Lung (tissue), 16 donors: ENCODE data around the gene JKAMP. TPM values are rescaled to one million over a fixed set of nuclear protein-coding genes. Genes with fewer than 3 reads are reported as not detected.

Source experiments
- ATAC-seq: fragments of 200-7000 bp; cut with Tn5 transposase; one replicate; pipeline ENCODE4 v1.9.1; 2020; ENCODE audit warnings: moderate number of reproducible peaks; ENCODE audit not compliant: insufficient read depth, low FRiP score
- DNase-seq, 3 donors: peaks; one replicate each; pipeline ENCODE4 v3.0.0-alpha.2; 2013 to 2017
- H3K27ac ChIP-seq, 2 donors: one replicate each; pipeline ENCODE4 v1.5.1; 2013; ENCODE audit warnings: mild to moderate bottlenecking in 2 of 2, moderate library complexity in 2 of 2, control low read depth in 1 of 2, inconsistent platforms in 1 of 2, low read depth in 1 of 2, low read length in 1 of 2
- H3K27me3 ChIP-seq, 3 donors: one replicate each; pipeline ENCODE4 v1.5.1; 2013; ENCODE audit warnings: low read length in 2 of 3; ENCODE audit not compliant: control insufficient read depth in 3 of 3, insufficient read depth in 3 of 3
- H3K36me3 ChIP-seq, 4 donors: one replicate each; pipeline ENCODE4 v1.5.1; 2013; ENCODE audit warnings: low read length in 4 of 4, mild to moderate bottlenecking in 1 of 4, moderate library complexity in 1 of 4; ENCODE audit not compliant: control insufficient read depth in 4 of 4, insufficient read depth in 4 of 4
- H3K4me1 ChIP-seq, 5 donors: one replicate each; pipeline ENCODE4 v1.5.1; 2013; ENCODE audit warnings: low read length in 5 of 5, mild to moderate bottlenecking in 2 of 5, moderate library complexity in 1 of 5; ENCODE audit not compliant: control insufficient read depth in 5 of 5, insufficient read depth in 5 of 5
- H3K4me3 ChIP-seq: one replicate; pipeline ENCODE4 v1.5.1; 2013; ENCODE audit warnings: mild to moderate bottlenecking, control low read depth, moderate library complexity
- H3K9ac ChIP-seq, 2 donors: one replicate each; pipeline ENCODE4 v1.5.1; 2013; ENCODE audit warnings: low read length in 2 of 2, control low read depth in 1 of 2; ENCODE audit not compliant: insufficient read depth in 1 of 2
- H3K9me3 ChIP-seq, 4 donors: one replicate each; pipeline ENCODE4 v1.5.1; 2013; ENCODE audit warnings: low read length in 3 of 4, mild to moderate bottlenecking in 1 of 4, moderate library complexity in 1 of 4; ENCODE audit not compliant: control insufficient read depth in 4 of 4, insufficient read depth in 3 of 4
- WGBS, 2 donors: extraction: QIAGEN DNeasy Blood & Tissue Kit; methylation state at CpG; one replicate each; pipeline ENCODE4 v1.1.7; 2013; 5-methylcytosine and 5-hydroxymethylcytosine counted together
- long read RNA-seq, 5 donors: transcript quantifications; one replicate each; lab custom pipeline, GENCODE V29; 2026
- polyA plus RNA-seq, 2 donors: library from polyadenylated mRNA; stranded (reverse); fragments of 200-250 nt; gene quantifications; one replicate each; pipeline ENCODE4 v1.2.1, GENCODE V29; 2013
- total RNA-seq, 2 donors: library from RNA; depleted of rRNA in 1 of 2; stranded (reverse); fragments of >200 nt in 1 of 2; gene quantifications; one replicate each; pipeline ENCODE4 v1.2.1, GENCODE V29; 2014 to 2021
- TF ChIP-seq, protein P1 (sequence below): IDR thresholded peaks from 2 replicates; pipeline ENCODE4 v1.5.1; 2012; ENCODE audit warnings: mild to moderate bottlenecking; ENCODE audit errors: control extremely low read depth, extremely low read depth
- donor health status: control.
- donor health status: control.
- donor health status: Bipolar disorder and iron deficiency.
- donor health status: healthy.
- donor health status: DM: yes; HTN: yes; CAD: no.

The JKAMP gene
- total RNA-seq (100 to 1,000 TPM in 1 of 2 donors, 10 to 100 TPM in 1; 33.0 to 111 TPM), polyA plus RNA-seq (10 to 100 TPM; 21.8 to 44.3 TPM)
- long read RNA-seq, donor 1, transcript JKAMP-203 (7 exons, 1,636 nt) = minor isoform, 6 of 33 reads
- long read RNA-seq, donor 1, transcript JKAMP-201 (7 exons, 1,726 nt) = major isoform, 18 of 33 reads
- long read RNA-seq, donor 1, partial matches to known transcripts = 0 of 33 reads
- long read RNA-seq, donor 1, other reads (novel, unspliced or antisense) = 0 of 33 reads
- long read RNA-seq, donor 2, transcript JKAMP-201 (7 exons, 1,726 nt) = major isoform, 5 of 20 reads
- long read RNA-seq, donor 2, partial matches to known transcripts = 8 of 20 reads
- long read RNA-seq, donor 2, other reads (novel, unspliced or antisense) = 0 of 20 reads
- long read RNA-seq, donor 3, partial matches to known transcripts = 0 of 9 reads
- long read RNA-seq, donor 3, other reads (novel, unspliced or antisense) = 0 of 9 reads
- long read RNA-seq, donor 4, partial matches to known transcripts = 6 of 15 reads
- long read RNA-seq, donor 4, other reads (novel, unspliced or antisense) = 0 of 15 reads
- long read RNA-seq, donor 5, transcript JKAMP-205 (2 exons, 569 nt) = minor isoform, 5 of 46 reads
- long read RNA-seq, donor 5, transcript JKAMP-214 (6 exons, 2,302 nt) = minor isoform, 5 of 46 reads
- long read RNA-seq, donor 5, transcript JKAMP-201 (7 exons, 1,726 nt) = major isoform, 10 of 46 reads
- long read RNA-seq, donor 5, partial matches to known transcripts = 18 of 46 reads
- long read RNA-seq, donor 5, other reads (novel, unspliced or antisense) = 0 of 46 reads

DNA sequence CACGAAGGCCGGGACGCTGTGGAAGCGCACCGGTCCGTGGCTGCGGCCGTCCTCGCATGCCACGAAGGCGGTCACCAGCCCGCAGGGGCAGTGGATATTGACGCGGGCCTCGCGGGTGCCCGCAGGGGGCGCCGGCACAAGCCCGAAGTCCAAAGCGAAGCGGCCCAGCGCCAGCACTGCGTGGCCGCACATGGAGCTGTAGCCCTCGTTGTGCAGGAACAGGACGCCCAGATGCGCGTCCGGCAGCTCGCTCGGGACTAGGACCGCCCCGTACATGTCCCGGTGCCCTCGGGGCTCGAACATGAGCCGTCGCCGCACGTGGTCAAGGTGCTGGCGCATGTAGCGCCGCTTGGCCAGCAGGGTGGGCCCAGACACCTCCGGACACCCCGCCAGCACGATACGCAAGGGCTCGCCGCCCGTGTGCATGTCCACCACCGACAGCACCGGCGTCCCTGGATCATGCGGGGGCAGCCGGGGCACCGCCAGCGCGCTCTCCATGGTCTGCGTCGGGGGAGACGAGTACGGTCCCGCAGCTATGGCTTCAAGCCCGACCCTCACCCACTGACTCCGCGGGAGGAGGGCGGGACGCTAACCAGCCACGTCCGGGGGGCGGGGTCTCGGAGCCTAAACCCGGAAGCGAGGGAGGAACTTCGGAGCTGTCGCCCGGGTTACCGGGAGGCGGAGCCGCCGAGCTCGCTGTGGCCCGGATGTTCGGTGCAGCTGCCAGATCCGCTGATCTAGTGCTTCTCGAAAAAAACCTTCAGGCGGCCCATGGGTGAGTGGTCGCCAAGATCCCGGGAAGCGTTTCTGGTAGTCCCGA is at the start of gene JKAMP, which contains the start of gene L3HYPDH:
JKAMP (plus strand) TSS at position 699 of the 820 bp plus-strand sequence; CDS start at position 772, 73 bp downstream.
L3HYPDH (minus strand) TSS at position 590 of the 820 bp plus-strand sequence; CDS start at position 498, 92 bp downstream.
- TF ChIP-seq, protein P1, sequence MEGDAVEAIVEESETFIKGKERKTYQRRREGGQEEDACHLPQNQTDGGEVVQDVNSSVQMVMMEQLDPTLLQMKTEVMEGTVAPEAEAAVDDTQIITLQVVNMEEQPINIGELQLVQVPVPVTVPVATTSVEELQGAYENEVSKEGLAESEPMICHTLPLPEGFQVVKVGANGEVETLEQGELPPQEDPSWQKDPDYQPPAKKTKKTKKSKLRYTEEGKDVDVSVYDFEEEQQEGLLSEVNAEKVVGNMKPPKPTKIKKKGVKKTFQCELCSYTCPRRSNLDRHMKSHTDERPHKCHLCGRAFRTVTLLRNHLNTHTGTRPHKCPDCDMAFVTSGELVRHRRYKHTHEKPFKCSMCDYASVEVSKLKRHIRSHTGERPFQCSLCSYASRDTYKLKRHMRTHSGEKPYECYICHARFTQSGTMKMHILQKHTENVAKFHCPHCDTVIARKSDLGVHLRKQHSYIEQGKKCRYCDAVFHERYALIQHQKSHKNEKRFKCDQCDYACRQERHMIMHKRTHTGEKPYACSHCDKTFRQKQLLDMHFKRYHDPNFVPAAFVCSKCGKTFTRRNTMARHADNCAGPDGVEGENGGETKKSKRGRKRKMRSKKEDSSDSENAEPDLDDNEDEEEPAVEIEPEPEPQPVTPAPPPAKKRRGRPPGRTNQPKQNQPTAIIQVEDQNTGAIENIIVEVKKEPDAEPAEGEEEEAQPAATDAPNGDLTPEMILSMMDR = peak; percentile 18
- H3K27ac ChIP-seq = peak within 1 kb of the TSS; percentile 95 to 99
- WGBS, 2 donors = 0 to 1% methylated on average over 87 to 92 of the region's 92 CpGs
- H3K9me3 ChIP-seq = no peaks in the 10 kb centered on the region
- no peaks in the 10 kb centered on the region for H3K27me3 ChIP-seq
- peak within 1 kb of the TSS; percentile 84 to 98 for H3K9ac ChIP-seq
- peak within 1 kb of the TSS; percentile 93 for H3K4me3 ChIP-seq
- peaks cover 0 to 21% (median 9%) of the 10 kb centered on the region in 4 donors for H3K36me3 ChIP-seq
- DNase-seq (peak; percentile 98 to 99 (median 99)), ATAC-seq (peak; percentile 96)
- peaks cover 7 to 39% (median 19%) of the 10 kb centered on the region in 5 donors for H3K4me1 ChIP-seq

DNA sequence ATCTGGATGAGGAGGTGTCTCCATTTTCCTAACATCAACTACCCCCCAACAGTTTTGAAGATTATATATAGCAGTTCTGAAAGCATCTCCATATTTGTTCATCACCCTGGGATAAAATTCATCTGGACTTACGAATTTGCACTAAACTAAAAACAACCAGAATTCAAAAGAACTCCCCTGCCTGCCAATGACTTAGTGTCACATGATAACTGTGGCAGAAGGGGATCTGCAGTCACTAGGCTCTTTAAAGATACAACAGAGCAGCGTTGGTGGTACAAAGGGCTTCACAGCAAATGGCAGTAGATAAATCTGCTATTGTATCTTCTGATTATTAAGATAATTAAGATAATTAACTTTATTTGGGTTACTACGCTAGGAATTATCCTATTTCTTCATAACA is 49.2 kb upstream of the JKAMP start:
- ATAC-seq (no peak), DNase-seq (no peak)
- WGBS, 2 donors = 88 to 94% methylated on average over 3 of the region's 3 CpGs
- Histone ChIP-seq H3K9ac (no peak overlapping the region), H3K9me3 (no peaks in the 10 kb centered on the region), H3K36me3 (no peaks in the 10 kb centered on the region), H3K4me3 (no peak overlapping the region), H3K27ac (no peak overlapping the region), H3K4me1 (peaks cover 0 to 11% (median 0%) of the 10 kb centered on the region in 5 donors), H3K27me3 (no peaks in the 10 kb centered on the region)
- TF ChIP-seq, protein P1 = no peak

- no peak overlapping the region for H3K27ac ChIP-seq
- no peak overlapping the region for H3K4me3 ChIP-seq
- WGBS, 2 donors = 48 to 75% methylated on average over 1 of the region's 1 CpG
Observed at GRCh38 chr14:59435987-59436386, 48.3 kb upstream of the JKAMP start.

More at GRCh38 chr14:59435987-59436386, 48.3 kb upstream of the JKAMP start:
- TF ChIP-seq, protein P1 = no peak
- H3K36me3 ChIP-seq = no peaks in the 10 kb centered on the region
- H3K9me3 ChIP-seq = no peaks in the 10 kb centered on the region
- no peak overlapping the region for H3K9ac ChIP-seq
- DNase-seq = no peak
- no peak for ATAC-seq
- H3K27me3 ChIP-seq = no peaks in the 10 kb centered on the region
- H3K4me1 ChIP-seq = peaks cover 0 to 11% (median 0%) of the 10 kb centered on the region in 5 donors
